ENCODE data around the gene IMMP2L. TPM values are rescaled to one million over a fixed set of nuclear protein-coding genes. Genes with fewer than 3 reads are reported as not detected.

IMMP2L gene
- total RNA-seq, 1 donor from 2014 or later, result 31.9 TPM

DNA sequence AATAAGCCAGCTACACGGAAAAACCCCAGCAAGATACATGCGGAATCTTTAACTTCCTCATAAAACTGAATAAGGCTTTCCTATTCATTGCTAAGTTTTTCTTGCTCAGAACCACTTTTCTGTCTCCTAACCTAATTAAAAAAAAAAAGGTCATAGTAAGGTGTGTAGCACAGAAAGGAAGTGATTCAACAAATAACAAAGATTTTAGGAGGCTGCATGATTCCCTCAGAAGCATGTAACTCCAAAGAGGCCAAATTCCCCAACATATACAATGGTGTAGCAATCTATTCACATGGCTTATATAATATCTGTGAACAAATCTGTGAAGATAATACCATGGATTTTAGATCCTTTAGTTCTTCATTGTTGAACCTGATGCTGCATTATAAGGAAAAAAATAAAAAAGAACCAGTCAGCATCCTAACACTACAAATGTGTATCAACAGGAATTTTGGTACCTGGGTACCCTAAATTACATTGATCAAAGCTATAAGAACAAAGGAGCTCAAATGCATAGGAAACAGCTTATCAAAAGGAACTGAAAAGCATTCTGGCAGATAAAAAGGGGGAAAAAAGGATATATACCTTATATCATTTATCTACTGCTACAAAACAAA, 63.8 kb downstream of the IMMP2L start:
- Mint-ChIP-seq H3K27ac (no peak overlapping the region), H3K9me3 (no peaks in the 10 kb centered on the region), H3K4me1 (peaks cover 4% of the 10 kb centered on the region), H3K36me3 (ENCODE audit: low read depth) (peaks cover 9% of the 10 kb centered on the region), H3K4me3 (no peak overlapping the region), H3K27me3 (no peaks in the 10 kb centered on the region)
- ATAC-seq (ENCODE audit: low read depth) (no peak), DNase-seq (no peak)
- TF ChIP-seq, protein P1, sequence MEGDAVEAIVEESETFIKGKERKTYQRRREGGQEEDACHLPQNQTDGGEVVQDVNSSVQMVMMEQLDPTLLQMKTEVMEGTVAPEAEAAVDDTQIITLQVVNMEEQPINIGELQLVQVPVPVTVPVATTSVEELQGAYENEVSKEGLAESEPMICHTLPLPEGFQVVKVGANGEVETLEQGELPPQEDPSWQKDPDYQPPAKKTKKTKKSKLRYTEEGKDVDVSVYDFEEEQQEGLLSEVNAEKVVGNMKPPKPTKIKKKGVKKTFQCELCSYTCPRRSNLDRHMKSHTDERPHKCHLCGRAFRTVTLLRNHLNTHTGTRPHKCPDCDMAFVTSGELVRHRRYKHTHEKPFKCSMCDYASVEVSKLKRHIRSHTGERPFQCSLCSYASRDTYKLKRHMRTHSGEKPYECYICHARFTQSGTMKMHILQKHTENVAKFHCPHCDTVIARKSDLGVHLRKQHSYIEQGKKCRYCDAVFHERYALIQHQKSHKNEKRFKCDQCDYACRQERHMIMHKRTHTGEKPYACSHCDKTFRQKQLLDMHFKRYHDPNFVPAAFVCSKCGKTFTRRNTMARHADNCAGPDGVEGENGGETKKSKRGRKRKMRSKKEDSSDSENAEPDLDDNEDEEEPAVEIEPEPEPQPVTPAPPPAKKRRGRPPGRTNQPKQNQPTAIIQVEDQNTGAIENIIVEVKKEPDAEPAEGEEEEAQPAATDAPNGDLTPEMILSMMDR (IDR thresholded peaks at IDR 0.05), result no peak
- POLR2A ChIA-PET, result interaction anchor here (0.6 to 1.1 kb wide), 2 partner anchors 63 to 952 kb away, joined by 3 to 4 read pairs; partner anchors contain the start of gene IFRD1
- CTCF ChIA-PET, result no interaction called here
- intact Hi-C loops (cut with micrococcal nuclease), result no loop called here

DNA sequence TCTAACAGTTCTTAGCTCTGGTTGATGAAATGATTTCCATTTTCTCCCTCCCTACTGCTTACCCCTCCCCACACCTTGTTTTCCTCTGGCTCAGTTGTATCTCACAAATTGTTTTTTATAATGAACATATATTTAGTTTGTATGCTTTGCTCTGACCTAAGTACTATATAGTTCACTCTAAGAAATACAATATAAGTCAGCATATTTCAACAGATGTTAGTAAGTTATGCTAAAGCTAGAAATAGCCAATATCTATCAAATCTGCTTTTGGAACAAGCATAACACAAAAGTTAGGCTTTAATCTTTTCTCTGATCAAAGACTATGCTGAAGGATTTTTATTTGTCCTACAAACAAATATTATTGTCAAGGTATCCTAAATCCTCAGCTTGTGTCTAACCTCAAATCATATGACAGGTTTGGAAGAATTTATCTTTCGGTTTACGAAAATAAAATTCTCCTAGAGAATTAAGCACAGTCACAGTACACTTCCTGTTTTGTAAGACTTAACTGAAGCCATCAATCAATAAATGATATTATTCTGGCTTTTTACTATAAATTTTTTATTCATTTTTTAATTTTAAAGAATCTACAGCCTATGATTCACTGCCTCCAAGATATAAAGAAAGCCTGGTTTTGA, 67.0 kb downstream of the IMMP2L start:
- Mint-ChIP-seq H3K9me3 (no peaks in the 10 kb centered on the region), H3K27me3 (no peaks in the 10 kb centered on the region), H3K4me3 (no peak overlapping the region), H3K4me1 (peaks cover 7% of the 10 kb centered on the region), H3K27ac (no peak overlapping the region), H3K36me3 (ENCODE audit: low read depth) (peaks cover 2% of the 10 kb centered on the region)
- intact Hi-C loops (cut with micrococcal nuclease), result no loop called here
- DNase-seq (no peak), ATAC-seq (ENCODE audit: low read depth) (no peak)
- CTCF ChIA-PET, result no interaction called here
- POLR2A ChIA-PET, result no interaction called here
- TF ChIP-seq, protein P1 (IDR thresholded peaks at IDR 0.05), result no peak

DNA sequence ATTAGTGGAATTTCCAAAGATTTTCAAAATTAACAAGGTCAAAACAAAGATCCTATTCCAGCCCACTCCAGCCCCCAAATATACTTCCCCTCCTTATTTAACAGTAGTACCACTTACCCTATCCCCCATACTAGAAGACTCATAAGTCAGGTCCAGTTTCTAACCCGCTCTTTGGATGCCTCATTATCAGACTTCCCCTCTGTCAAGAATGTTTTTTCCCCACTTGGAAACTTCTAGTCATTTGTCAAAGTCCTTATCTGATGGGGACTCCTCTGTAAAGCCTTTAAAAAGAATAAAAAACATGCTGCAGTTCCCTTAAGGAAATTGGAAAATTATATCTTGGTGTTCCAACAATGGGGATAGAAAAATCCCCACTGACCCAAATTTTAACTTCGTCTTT, 70.1 kb downstream of the IMMP2L start:
- CTCF ChIA-PET, result no interaction called here
- Mint-ChIP-seq H3K27me3 (no peaks in the 10 kb centered on the region), H3K36me3 (ENCODE audit: low read depth) (peaks cover 2% of the 10 kb centered on the region), H3K4me1 (peaks cover 3% of the 10 kb centered on the region), H3K27ac (no peak overlapping the region), H3K4me3 (no peak overlapping the region), H3K9me3 (no peaks in the 10 kb centered on the region)
- DNase-seq, result no peak
- intact Hi-C loops (cut with micrococcal nuclease), result no loop called here
- POLR2A ChIA-PET, result no interaction called here
- TF ChIP-seq, protein P1 (IDR thresholded peaks at IDR 0.05), result no peak
- ATAC-seq (ENCODE audit: low read depth), result no peak

DNA sequence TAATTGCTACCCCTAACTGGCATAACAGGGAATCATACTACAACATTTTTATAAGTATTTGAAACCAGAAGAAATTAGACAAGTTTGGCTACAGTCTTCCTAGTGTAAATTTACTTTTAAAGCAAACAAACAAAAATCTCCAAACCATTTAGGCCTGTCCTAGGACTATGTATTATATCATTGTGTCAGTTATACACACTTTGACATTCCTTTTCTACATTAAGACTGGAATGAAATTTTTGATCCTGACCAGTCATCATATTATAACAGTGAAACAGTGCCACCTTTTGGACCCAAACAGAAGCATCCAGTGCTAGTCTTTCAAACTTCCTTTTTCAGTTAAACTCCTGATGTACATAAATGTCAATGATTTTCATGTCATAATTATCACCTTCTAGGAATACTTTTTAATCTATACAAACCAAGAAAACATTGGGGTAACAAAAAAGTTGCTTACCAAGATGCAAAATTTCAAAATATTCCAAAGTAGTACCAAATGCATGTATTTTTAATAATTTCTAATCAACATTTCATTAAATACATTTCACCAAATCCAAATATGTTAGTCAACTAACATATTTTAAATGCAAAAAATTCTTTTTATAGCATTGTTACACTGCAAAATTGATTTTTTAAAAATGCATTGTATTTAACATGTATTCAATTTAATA, 75.7 kb downstream of the IMMP2L start:
- Mint-ChIP-seq H3K36me3 (ENCODE audit: low read depth) (peaks cover 5% of the 10 kb centered on the region), H3K4me1 (peaks cover 1% of the 10 kb centered on the region), H3K27ac (no peak overlapping the region), H3K4me3 (no peak overlapping the region), H3K9me3 (no peaks in the 10 kb centered on the region), H3K27me3 (no peaks in the 10 kb centered on the region)
- ChIA-PET POLR2A (no interaction called here), CTCF (interaction anchor here (0.6 kb wide), 1 partner anchor 298 kb away, joined by 3 read pairs; no protein-coding TSS in a partner anchor)
- intact Hi-C loops (cut with micrococcal nuclease), result loop anchor here (1.0 to 5.0 kb wide), 6 partner anchors 248 to 1642 kb away; no protein-coding TSS in a partner anchor
- peak; percentile 61 for ATAC-seq (ENCODE audit: low read depth)
- TF ChIP-seq, protein P1 (IDR thresholded peaks at IDR 0.05), result no peak
- no peak for DNase-seq

DNA sequence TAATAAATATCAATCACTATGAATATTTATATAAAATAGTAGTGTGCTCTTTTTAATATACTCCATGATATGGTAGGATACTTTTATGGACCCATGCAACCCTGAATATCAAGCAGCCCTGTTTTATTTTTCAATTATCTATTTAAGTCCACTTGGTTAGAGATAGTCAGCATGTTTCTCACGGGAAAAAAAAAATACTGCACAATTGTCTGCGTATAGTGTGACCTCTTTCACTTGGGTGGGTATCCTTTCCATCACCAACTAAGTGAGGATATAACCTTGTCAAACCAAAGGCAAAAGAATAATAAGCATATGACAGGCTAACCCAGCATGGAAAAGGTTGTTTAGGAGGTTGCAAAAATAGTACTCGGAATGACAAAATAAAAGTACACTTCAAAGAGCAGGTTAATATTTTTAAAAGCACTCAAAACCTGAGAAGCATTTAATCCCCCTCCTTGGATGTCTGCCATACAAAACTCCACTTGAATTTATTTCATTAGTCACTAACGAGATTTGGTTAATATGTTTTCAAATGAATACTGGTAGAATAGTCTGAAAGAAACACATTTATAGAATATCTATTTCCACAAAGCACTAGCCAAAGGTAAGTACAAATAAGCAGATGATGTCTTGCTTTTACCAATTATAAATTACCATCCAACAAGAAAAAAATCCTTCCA, 76.5 kb downstream of the IMMP2L start:
- intact Hi-C loops (cut with micrococcal nuclease), result loop anchor here (1.0 to 5.0 kb wide), 6 partner anchors 249 to 1642 kb away; no protein-coding TSS in a partner anchor
- Mint-ChIP-seq H3K27ac (no peak overlapping the region), H3K4me1 (no peaks in the 10 kb centered on the region), H3K36me3 (ENCODE audit: low read depth) (peaks cover 8% of the 10 kb centered on the region), H3K4me3 (no peak overlapping the region), H3K9me3 (no peaks in the 10 kb centered on the region), H3K27me3 (no peaks in the 10 kb centered on the region)
- TF ChIP-seq, protein P1 (IDR thresholded peaks at IDR 0.05), result no peak
- ChIA-PET POLR2A (no interaction called here), CTCF (no interaction called here)
- no peak for DNase-seq
- no peak for ATAC-seq (ENCODE audit: low read depth)
